CD4-positive, alpha-beta T cell (primary cell): ENCODE measurements around the gene SKIC8. TPM values are rescaled to one million over a fixed set of nuclear protein-coding genes. Genes with fewer than 3 reads are reported as not detected.

Source experiments
- ATAC-seq: fragments of 200-7000 bp; cut with Tn5 transposase; one replicate; pipeline ENCODE4 v1.10.0; 2022; ENCODE audit warnings: mild to moderate bottlenecking; ENCODE audit not compliant: poor library complexity
- CTCF ChIA-PET: fragments of 350-600 bp; sonication (Branson Sonifier 250); formaldehyde crosslinking; loops from one replicate; lab custom pipeline; 2021; ENCODE audit warnings: antibody characterized with exemption, inconsistent platforms; lab: Charles Lee
- POLR2A ChIA-PET: fragments of 350-600 bp; sonication (Branson Sonifier 250); formaldehyde crosslinking; loops from one replicate; lab custom pipeline; 2021; ENCODE audit warnings: antibody characterized with exemption, inconsistent platforms; lab: Charles Lee
- DNase-seq, 14 experiments: peaks; one replicate each; pipeline ENCODE4 v3.0.0-alpha.2; 2013 to 2020; ENCODE audit warnings: mixed read lengths in 2 of 14
- H3K27ac ChIP-seq, 2 donors: one replicate each; pipeline versions ENCODE4 v1.5.1 to v1.7.0; 2013; ENCODE audit warnings: low read length in 2 of 2, low read depth in 1 of 2, mild to moderate bottlenecking in 1 of 2
- H3K27me3 ChIP-seq, 2 experiments: 1 replicate in 1 of 2; 2 replicates in 1 of 2; pipeline versions ENCODE4 v1.6.1 to v1.7.0; 2013; ENCODE audit warnings: low read length in 2 of 2, control low read depth in 1 of 2, mild to moderate bottlenecking in 1 of 2, moderate library complexity in 1 of 2; ENCODE audit not compliant: insufficient read depth in 2 of 2, control insufficient read depth in 1 of 2
- H3K36me3 ChIP-seq: one replicate; pipeline ENCODE4 v1.6.1; 2013; ENCODE audit warnings: low read length, control low read depth; ENCODE audit not compliant: insufficient read depth
- H3K4me1 ChIP-seq: one replicate; pipeline ENCODE4 v1.6.1; 2013; ENCODE audit warnings: low read length, control low read depth; ENCODE audit not compliant: insufficient read depth
- H3K4me3 ChIP-seq: one replicate; pipeline ENCODE4 v1.5.1; 2013; ENCODE audit warnings: mild to moderate bottlenecking, low read length, moderate library complexity
- H3K9me3 ChIP-seq, 2 experiments: 1 replicate in 1 of 2; 2 replicates in 1 of 2; pipeline versions ENCODE4 v1.6.1 to v1.7.0; 2013; ENCODE audit warnings: low read length in 2 of 2, mild to moderate bottlenecking in 2 of 2, control low read depth in 1 of 2, moderate library complexity in 1 of 2; ENCODE audit not compliant: control insufficient read depth in 1 of 2, insufficient read depth in 1 of 2
- H3K27ac Mint-ChIP-seq: one replicate; pipeline ENCODE4 v1.8.0; 2020; ENCODE audit warnings: mixed read lengths
- H3K27me3 Mint-ChIP-seq: one replicate; pipeline ENCODE4 v1.8.0; 2021; ENCODE audit warnings: mixed read lengths
- H3K36me3 Mint-ChIP-seq: one replicate; pipeline ENCODE4 v1.8.0; 2021; ENCODE audit warnings: low read depth, mixed read lengths
- H3K4me1 Mint-ChIP-seq: one replicate; pipeline ENCODE4 v1.8.0; 2021; ENCODE audit warnings: low read depth, mixed read lengths
- H3K4me3 Mint-ChIP-seq: one replicate; pipeline ENCODE4 v1.8.0; 2020; ENCODE audit warnings: mild to moderate bottlenecking, mixed read lengths
- H3K9me3 Mint-ChIP-seq: one replicate; pipeline ENCODE4 v1.8.0; 2020; ENCODE audit warnings: mixed read lengths
- CTCF ChIP-seq: fragments of 200-600 bp; IDR thresholded peaks from one replicate; pipeline ENCODE4 v1.8.0; 2022; ENCODE audit warnings: antibody characterized with exemption, mild to moderate bottlenecking
- intact Hi-C, 2 experiments: fragments of 100-400 bp; cut with DNase I in 1 of 2; cut with micrococcal nuclease in 1 of 2; formaldehyde crosslinking; loops; one replicate each; pipeline versions ENCODE4 v1.15.1 to v1.9.0; 2023 to 2025; cut with DNase I, micrococcal nuclease
- total RNA-seq, 174 experiments: library from RNA in 2 of 174; stranded (reverse) in 2 of 174; gene quantifications; one replicate each; pipeline ENCODE4 v1.2.3 and lab custom pipeline; 2021 to 2026

Gene SKIC8
- total RNA-seq, 2 experiments from 2014 or later, result 13.3 to 16.7 TPM

DNA sequence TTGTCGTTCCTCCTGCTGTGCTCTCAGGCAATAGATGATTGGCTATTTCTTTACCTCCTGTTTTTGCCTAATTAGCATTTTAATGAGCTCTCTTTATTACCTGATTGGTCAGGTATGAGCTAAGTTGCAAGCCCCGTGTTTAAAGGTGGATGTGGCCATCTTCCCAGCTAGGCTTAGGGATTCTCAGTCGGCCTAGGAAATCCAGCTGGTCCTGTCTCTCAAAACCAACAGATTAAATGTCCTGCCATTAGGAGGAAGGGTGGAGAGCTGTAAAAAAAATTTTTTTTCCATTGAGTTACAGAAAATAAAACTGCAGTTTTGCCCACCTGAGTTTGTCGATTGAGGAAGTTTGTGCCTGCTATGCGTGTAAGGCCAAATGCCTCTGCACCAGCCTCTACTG is 59.6 kb downstream of the SKIC8 start:
- Histone ChIP-seq H3K27me3 (no peaks in the 10 kb centered on the region), H3K4me3 (no peak overlapping the region), H3K36me3 (no peaks in the 10 kb centered on the region), H3K27ac (no peak overlapping the region), H3K4me1 (peaks cover 5% of the 10 kb centered on the region), H3K9me3 (no peaks in the 10 kb centered on the region)
- no peak for TF ChIP-seq CTCF
- Mint-ChIP-seq H3K4me3 (no peak overlapping the region), H3K36me3 (no peaks in the 10 kb centered on the region), H3K27me3 (no peaks in the 10 kb centered on the region), H3K27ac (no peak overlapping the region), H3K9me3 (no peaks in the 10 kb centered on the region), H3K4me1 (peaks cover 4% of the 10 kb centered on the region)
- intact Hi-C loops, result loop anchor here (2.0 to 5.0 kb wide), 3 partner anchors 108 to 329 kb away; partner anchors contain the start of gene CIB2 (in 1 of the 2)
- no peak for DNase-seq
- no peak for ATAC-seq
- ChIA-PET POLR2A (no interaction called here), CTCF (interaction anchor here (0.6 to 3.1 kb wide), 10 partner anchors 11 to 1641 kb away, joined by 3 to 27 read pairs (median 4); no protein-coding TSS in a partner anchor)

DNA sequence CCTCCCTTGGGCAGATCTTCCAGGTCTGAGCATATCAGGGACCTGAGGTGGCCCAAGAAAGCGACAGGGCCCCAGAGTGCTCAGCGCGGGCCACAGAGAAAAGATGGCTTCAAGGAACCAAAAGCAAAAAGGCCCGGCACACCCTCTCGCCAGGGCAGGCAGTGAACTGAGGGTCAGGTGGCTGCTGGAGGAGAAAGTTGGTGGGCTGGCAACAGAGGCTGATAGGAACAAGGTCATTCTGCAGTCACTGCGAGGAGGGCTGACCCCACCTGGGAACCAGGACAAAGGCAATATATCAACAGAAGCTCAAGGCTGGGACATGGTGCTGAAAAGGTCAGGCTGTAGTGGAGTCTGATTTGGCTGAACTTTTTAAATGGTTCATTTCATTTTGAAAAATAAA is 62.3 kb downstream of the SKIC8 start:
- Histone ChIP-seq H3K9me3 (no peaks in the 10 kb centered on the region), H3K27me3 (peaks cover 0 to 2% of the 10 kb centered on the region in 2 experiments), H3K36me3 (no peaks in the 10 kb centered on the region), H3K4me3 (no peak overlapping the region), H3K27ac (no peak overlapping the region), H3K4me1 (peaks cover 5% of the 10 kb centered on the region)
- POLR2A ChIA-PET, result no interaction called here
- Mint-ChIP-seq H3K27me3 (no peaks in the 10 kb centered on the region), H3K36me3 (no peaks in the 10 kb centered on the region), H3K4me1 (peaks cover 4% of the 10 kb centered on the region), H3K9me3 (no peaks in the 10 kb centered on the region), H3K4me3 (no peak overlapping the region), H3K27ac (no peak overlapping the region)
- DNase-seq (no peak), ATAC-seq (no peak)
- CTCF ChIA-PET, result interaction anchor here (1.2 kb wide), 1 partner anchor 124 kb away, joined by 3 read pairs; no protein-coding TSS in a partner anchor
- no peak for TF ChIP-seq CTCF
- intact Hi-C loops, result no loop called here

- no peak overlapping the region for H3K27ac ChIP-seq
- H3K9me3 ChIP-seq, result no peaks in the 10 kb centered on the region
- peaks cover 5% of the 10 kb centered on the region for H3K4me1 ChIP-seq
- H3K4me3 ChIP-seq, result no peak overlapping the region
- ATAC-seq (no peak), DNase-seq (no peak)
- Mint-ChIP-seq H3K4me3 (no peak overlapping the region), H3K27ac (no peak overlapping the region), H3K27me3 (no peaks in the 10 kb centered on the region), H3K4me1 (peaks cover 4% of the 10 kb centered on the region), H3K36me3 (no peaks in the 10 kb centered on the region), H3K9me3 (no peaks in the 10 kb centered on the region)
- ChIA-PET POLR2A (no interaction called here), CTCF (interaction anchor here (1.2 kb wide), 1 partner anchor 123 kb away, joined by 3 read pairs; no protein-coding TSS in a partner anchor)
- intact Hi-C loops, result no loop called here
- no peak for TF ChIP-seq CTCF
- peaks cover 0 to 2% of the 10 kb centered on the region in 2 experiments for H3K27me3 ChIP-seq
- H3K36me3 ChIP-seq, result no peaks in the 10 kb centered on the region
These were observed 62.9 kb downstream of the SKIC8 start for GRCh38 chr15:78236491-78236890.
